Caco-2 (cell line): Measurements from ENCODE around the gene KRTAP10-4. TPM values are rescaled to one million over a fixed set of nuclear protein-coding genes. Genes with fewer than 3 reads are reported as not detected.
"Not testable (repeated sequence)": the region's sequence is repeated elsewhere in the genome, so short reads cannot be mapped to it uniquely, and the experiment has no call there.

Source experiments
- BruUV-seq: library from RNA; stranded (reverse); fragments of 400-500 nt; replicated peaks from 2 replicates; lab custom pipeline; 2021; lab: Mats Ljungman, UMichigan
- CTCF ChIA-PET: fragments of 300-600 bp; sonication (Branson Sonifier 250); formaldehyde crosslinking; loops from one replicate; lab custom pipeline; 2022; ENCODE audit warnings: antibody characterized with exemption; lab: Charles Lee
- POLR2A ChIA-PET: fragments of 300-600 bp; sonication (Branson Sonifier 250); formaldehyde crosslinking; loops from one replicate; lab custom pipeline; 2022; ENCODE audit warnings: antibody characterized with exemption; lab: Charles Lee
- DNase-seq, 2 experiments: peaks; one replicate each; pipeline versions ENCODE4 v3.0.0 to v3.0.0-alpha.2; 2020 to 2022
- H3K27me3 ChIP-seq: replicated peaks from 2 replicates; pipeline ENCODE4 v1.6.0; 2011; ENCODE audit warnings: low read length; ENCODE audit not compliant: control insufficient read depth, insufficient read depth
- H3K36me3 ChIP-seq: 2 replicates; pipeline ENCODE4 v1.5.1; 2011; ENCODE audit warnings: low read length; ENCODE audit not compliant: control insufficient read depth, insufficient read depth
- H3K4me1 ChIP-seq: fragments of 250-450 bp; sonication (Bioruptor Pico); 2 replicates; pipeline ENCODE4 v1.5.1; 2020; ENCODE audit warnings: mild to moderate bottlenecking
- H3K4me3 ChIP-seq: 2 replicates; pipeline ENCODE4 v1.5.1; 2011; ENCODE audit warnings: low read depth, mild to moderate bottlenecking, control low read depth, low read length
- H3K9me3 ChIP-seq: fragments of 250-450 bp; sonication (Bioruptor Pico); 2 replicates; pipeline ENCODE4 v1.5.1; 2020; ENCODE audit warnings: mild to moderate bottlenecking, moderate library complexity
- H3K27ac Mint-ChIP-seq: one replicate; pipeline ENCODE4 v1.8.0; 2022; ENCODE audit warnings: mixed read lengths; ENCODE audit not compliant: unreplicated experiment
- H3K27me3 Mint-ChIP-seq: one replicate; pipeline ENCODE4 v1.8.0; 2022; ENCODE audit warnings: mixed read lengths; ENCODE audit not compliant: insufficient read depth, unreplicated experiment
- H3K36me3 Mint-ChIP-seq: one replicate; pipeline ENCODE4 v1.8.0; 2022; ENCODE audit warnings: mild to moderate bottlenecking, mixed read lengths; ENCODE audit not compliant: insufficient read depth, unreplicated experiment
- H3K4me1 Mint-ChIP-seq: one replicate; pipeline ENCODE4 v1.8.0; 2022; ENCODE audit warnings: low read depth, mixed read lengths; ENCODE audit not compliant: unreplicated experiment
- H3K4me3 Mint-ChIP-seq: one replicate; pipeline ENCODE4 v1.8.0; 2022; ENCODE audit warnings: mild to moderate bottlenecking, moderate library complexity, mixed read lengths; ENCODE audit not compliant: unreplicated experiment
- H3K9me3 Mint-ChIP-seq: one replicate; pipeline ENCODE4 v1.8.0; 2022; ENCODE audit warnings: mixed read lengths; ENCODE audit not compliant: unreplicated experiment
- CTCF ChIP-seq, 2 experiments: fragments of 200-600 bp in 1 of 2; IDR thresholded peaks; 1 replicate in 1 of 2; 2 replicates in 1 of 2; pipeline versions ENCODE4 v1.5.1 to v1.8.0; 2011 to 2022; ENCODE audit warnings: antibody characterized with exemption in 1 of 2, control low read depth in 1 of 2, inconsistent platforms in 1 of 2, low read depth in 1 of 2, low read length in 1 of 2, mild to moderate bottlenecking in 1 of 2, moderate library complexity in 1 of 2; ENCODE audit not compliant: insufficient read depth in 1 of 2, severe bottlenecking in 1 of 2, unreplicated experiment in 1 of 2
- intact Hi-C: fragments of 100-400 bp; cut with micrococcal nuclease; formaldehyde crosslinking; loops from one replicate; pipeline ENCODE4 v1.10.0; 2022; ENCODE audit not compliant: unreplicated experiment
- total RNA-seq: library from RNA; stranded (reverse); gene quantifications from 2 replicates; pipeline ENCODE4 v1.2.3, GENCODE V29; 2022

Gene KRTAP10-4
- total RNA-seq, 1 experiment from 2014 or later, result not detected

GRCh38 chr21:44596068-44596725 is 22.7 kb downstream of the KRTAP10-4 start:
- Mint-ChIP-seq H3K4me1 (peaks cover 7% of the 10 kb centered on the region), H3K27ac (no peak overlapping the region), H3K4me3 (no peak overlapping the region), H3K27me3 (peaks cover 4% of the 10 kb centered on the region), H3K9me3 (peaks cover 18% of the 10 kb centered on the region), H3K36me3 (no peaks in the 10 kb centered on the region)
- ChIA-PET CTCF (no interaction called here), POLR2A (no interaction called here)
- no peaks in the 10 kb centered on the region for H3K4me1 ChIP-seq
- TF ChIP-seq CTCF (IDR thresholded peaks at IDR 0.05; ENCODE audit: insufficient read depth in 1 of 2, low read depth in 1 of 2, low read length in 1 of 2, severe bottlenecking in 1 of 2, unreplicated experiment in 1 of 2), result no peak
- H3K9me3 ChIP-seq, result no peaks in the 10 kb centered on the region
- no peaks in the 10 kb centered on the region for H3K27me3 ChIP-seq
- H3K4me3 ChIP-seq, result no peak overlapping the region
- DNase-seq, result no peak
- intact Hi-C loops, result no loop called here
- BruUV-seq, result no TSS peak
- H3K36me3 ChIP-seq, result no peaks in the 10 kb centered on the region

- peaks cover 7% of the 10 kb centered on the region for H3K4me1 Mint-ChIP-seq
These were observed 24.5 kb downstream of the KRTAP10-4 start for GRCh38 chr21:44598061-44598460.

GRCh38 chr21:44599264-44600029 is 25.9 kb downstream of the KRTAP10-4 start:
- peaks cover 18% of the 10 kb centered on the region for H3K9me3 Mint-ChIP-seq
- H3K27me3 Mint-ChIP-seq, result peaks cover 8% of the 10 kb centered on the region
- no peak for TF ChIP-seq CTCF (IDR thresholded peaks at IDR 0.05; ENCODE audit: insufficient read depth in 1 of 2, low read depth in 1 of 2, low read length in 1 of 2, severe bottlenecking in 1 of 2, unreplicated experiment in 1 of 2)
- no peak for DNase-seq
- BruUV-seq, result no TSS peak
- CTCF ChIA-PET, result no interaction called here
- intact Hi-C loops, result no loop called here
- H3K36me3 ChIP-seq, result no peaks in the 10 kb centered on the region
- POLR2A ChIA-PET, result no interaction called here
- no peaks in the 10 kb centered on the region for H3K27me3 ChIP-seq
- no peaks in the 10 kb centered on the region for H3K36me3 Mint-ChIP-seq
- no peak overlapping the region for H3K27ac Mint-ChIP-seq
- H3K4me3 ChIP-seq, result no peak overlapping the region
- no peak overlapping the region for H3K4me3 Mint-ChIP-seq
- no peaks in the 10 kb centered on the region for H3K9me3 ChIP-seq
- no peaks in the 10 kb centered on the region for H3K4me1 ChIP-seq
- peaks cover 7% of the 10 kb centered on the region for H3K4me1 Mint-ChIP-seq

More at GRCh38 chr21:44598061-44598460, 24.5 kb downstream of the KRTAP10-4 start:
- H3K4me3 Mint-ChIP-seq, result no peak overlapping the region
- Histone ChIP-seq H3K36me3 (no peaks in the 10 kb centered on the region), H3K4me3 (no peak overlapping the region), H3K4me1 (no peaks in the 10 kb centered on the region), H3K9me3 (no peaks in the 10 kb centered on the region), H3K27me3 (no peaks in the 10 kb centered on the region)
- intact Hi-C loops, result no loop called here
- no TSS peak for BruUV-seq
- no peaks in the 10 kb centered on the region for H3K36me3 Mint-ChIP-seq
- DNase-seq, result no peak
- peaks cover 8% of the 10 kb centered on the region for H3K27me3 Mint-ChIP-seq
- no peak for TF ChIP-seq CTCF (IDR thresholded peaks at IDR 0.05; ENCODE audit: insufficient read depth in 1 of 2, low read depth in 1 of 2, low read length in 1 of 2, severe bottlenecking in 1 of 2, unreplicated experiment in 1 of 2)
- POLR2A ChIA-PET, result no interaction called here
- H3K9me3 Mint-ChIP-seq, result peaks cover 18% of the 10 kb centered on the region
- CTCF ChIA-PET, result no interaction called here
- no peak overlapping the region for H3K27ac Mint-ChIP-seq

- BruUV-seq, H3K36me3 Mint-ChIP-seq, H3K27ac Mint-ChIP-seq, intact Hi-C loops, H3K9me3 ChIP-seq, POLR2A ChIA-PET, H3K4me3 Mint-ChIP-seq, CTCF ChIA-PET, DNase-seq, H3K36me3 ChIP-seq, H3K4me3 ChIP-seq, H3K4me1 Mint-ChIP-seq, H3K27me3 Mint-ChIP-seq, H3K27me3 ChIP-seq, H3K4me1 ChIP-seq: not testable (repeated sequence)
- H3K9me3 Mint-ChIP-seq, result peaks cover 18% of the 10 kb centered on the region
These were observed 26.8 kb downstream of the KRTAP10-4 start, which contains the start of gene KRTAP10-7 for GRCh38 chr21:44600118-44600978. TSS of gene KRTAP10-7 (plus strand) at chr21:44600597. CDS start at chr21:44600622, 25 bp downstream.
